H1 (cell line): ENCODE results near the gene PML.

Source experiments
- CEBPB ChIP-seq: IDR thresholded peaks from 2 replicates; pipeline ENCODE4 v1.6.1; 2012; ENCODE audit warnings: low read depth, low read length
- CHD2 ChIP-seq: IDR thresholded peaks from 2 replicates; pipeline ENCODE4 v1.6.1; 2012; ENCODE audit warnings: low read length, improper control_type of control experiment
- RAD21 ChIP-seq, 2 experiments: IDR thresholded peaks in 1 of 2; conservative IDR thresholded peaks in 1 of 2; 2 replicates each; pipeline ENCODE4 v1.6.1; 2011; ENCODE audit warnings: low read depth in 2 of 2, low read length in 2 of 2, improper control_type of control experiment in 1 of 2, inconsistent platforms in 1 of 2, mild to moderate bottlenecking in 1 of 2, moderate library complexity in 1 of 2
- TAF1 ChIP-seq: IDR thresholded peaks from 2 replicates; pipeline ENCODE4 v1.6.1; 2011; ENCODE audit warnings: mild to moderate bottlenecking, low read depth, low read length
- TBP ChIP-seq: IDR thresholded peaks from 2 replicates; pipeline ENCODE4 v1.6.1; 2011; ENCODE audit warnings: low read depth, low read length, improper control_type of control experiment
- YY1 ChIP-seq: IDR thresholded peaks from 2 replicates; pipeline ENCODE4 v1.6.1; 2011; ENCODE audit warnings: low read depth, mild to moderate bottlenecking, low read length
- TF ChIP-seq, protein P1 (sequence below), 3 experiments: IDR thresholded peaks; 1 replicate in 2 of 3; 2 replicates in 1 of 3; pipeline versions ENCODE4 v1.5.1 to v1.6.1; 2011; ENCODE audit warnings: low read length in 3 of 3, mild to moderate bottlenecking in 3 of 3, inconsistent platforms in 2 of 3, low read depth in 1 of 3, moderate library complexity in 1 of 3; ENCODE audit not compliant: insufficient read depth in 1 of 3; ENCODE audit errors: control extremely low read depth in 1 of 3

DNA sequence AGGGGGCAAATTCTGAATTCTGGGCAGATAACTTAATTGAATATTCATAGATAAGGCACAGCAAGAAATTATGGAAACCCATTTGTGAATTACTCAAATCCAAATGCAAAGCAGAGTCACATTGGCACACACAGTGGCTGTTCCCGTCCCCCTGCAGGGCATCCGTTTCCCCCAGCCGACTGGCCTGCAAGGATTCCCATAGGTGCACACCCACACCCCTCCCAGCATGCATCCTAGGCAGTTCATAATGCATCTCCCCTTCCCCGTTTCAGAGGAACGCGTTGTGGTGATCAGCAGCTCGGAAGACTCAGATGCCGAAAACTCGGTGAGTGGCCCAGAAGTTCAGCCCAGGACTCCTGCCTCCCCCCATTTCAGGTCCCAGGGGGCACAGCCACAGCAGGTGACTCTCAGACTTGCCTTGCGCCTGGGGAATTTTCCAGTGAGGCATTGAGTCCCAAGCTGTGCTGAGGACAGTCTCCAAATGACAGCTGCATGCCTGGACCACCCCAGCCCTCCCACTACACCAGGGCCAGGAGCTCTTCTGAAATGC, 39.8 kb downstream of the PML start:
- TF ChIP-seq CEBPB (no peak), RAD21 (IDR thresholded peaks at IDR 0.05 in 1 of 2, conservative IDR thresholded peaks at IDR 0.05 in 1 of 2; ENCODE audit: low read depth in 2 of 2, low read length in 2 of 2) (no peak), YY1 (no peak), CHD2 (no peak), TAF1 (no peak), TBP (no peak)
- TF ChIP-seq, protein P1, sequence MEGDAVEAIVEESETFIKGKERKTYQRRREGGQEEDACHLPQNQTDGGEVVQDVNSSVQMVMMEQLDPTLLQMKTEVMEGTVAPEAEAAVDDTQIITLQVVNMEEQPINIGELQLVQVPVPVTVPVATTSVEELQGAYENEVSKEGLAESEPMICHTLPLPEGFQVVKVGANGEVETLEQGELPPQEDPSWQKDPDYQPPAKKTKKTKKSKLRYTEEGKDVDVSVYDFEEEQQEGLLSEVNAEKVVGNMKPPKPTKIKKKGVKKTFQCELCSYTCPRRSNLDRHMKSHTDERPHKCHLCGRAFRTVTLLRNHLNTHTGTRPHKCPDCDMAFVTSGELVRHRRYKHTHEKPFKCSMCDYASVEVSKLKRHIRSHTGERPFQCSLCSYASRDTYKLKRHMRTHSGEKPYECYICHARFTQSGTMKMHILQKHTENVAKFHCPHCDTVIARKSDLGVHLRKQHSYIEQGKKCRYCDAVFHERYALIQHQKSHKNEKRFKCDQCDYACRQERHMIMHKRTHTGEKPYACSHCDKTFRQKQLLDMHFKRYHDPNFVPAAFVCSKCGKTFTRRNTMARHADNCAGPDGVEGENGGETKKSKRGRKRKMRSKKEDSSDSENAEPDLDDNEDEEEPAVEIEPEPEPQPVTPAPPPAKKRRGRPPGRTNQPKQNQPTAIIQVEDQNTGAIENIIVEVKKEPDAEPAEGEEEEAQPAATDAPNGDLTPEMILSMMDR (IDR thresholded peaks at IDR 0.05; ENCODE audit: control extremely low read depth in 1 of 3, insufficient read depth in 1 of 3, low read depth in 1 of 3, low read length in 3 of 3) = no peak
